DMS114 treated with DMSO at 0.1 percent for 48 hours (cell line): ENCODE results near the gene IFNLR1.
A peak's percentile ranks its signal among the peaks of the same experiment; 100 is the strongest.

ENCODE experiments used
- DNase-seq: peaks from one replicate; lab custom pipeline; 2025; ENCODE audit not compliant: unreplicated experiment; lab: John Stamatoyannopoulos, UW

IFNLR1 gene

GRCh38 chr1:24206083-24206464 is 19.0 kb upstream of the IFNLR1 start:
- DNase-seq = no peak

- no peak for DNase-seq
Measured at GRCh38 chr1:24205345-24206082, 18.4 kb upstream of the IFNLR1 start.

GRCh38 chr1:24204116-24204515 is 17.0 kb upstream of the IFNLR1 start:
- no peak for DNase-seq

GRCh38 chr1:24203404-24203803 is 16.3 kb upstream of the IFNLR1 start:
- no peak for DNase-seq

GRCh38 chr1:24202987-24203386 is 15.9 kb upstream of the IFNLR1 start:
- no peak for DNase-seq

GRCh38 chr1:24202556-24202955 is 15.5 kb upstream of the IFNLR1 start:
- no peak for DNase-seq

- DNase-seq = peak; percentile 28
Measured at GRCh38 chr1:24201941-24202440, 14.9 kb upstream of the IFNLR1 start.

- peak; percentile 58 for DNase-seq
Measured at GRCh38 chr1:24199291-24199900, 12.3 kb upstream of the IFNLR1 start.

- no peak for DNase-seq
Measured at GRCh38 chr1:24198766-24199165, 11.7 kb upstream of the IFNLR1 start.

- no peak for DNase-seq
Measured at GRCh38 chr1:24195874-24196273, 8.8 kb upstream of the IFNLR1 start.

- no peak for DNase-seq
Measured at GRCh38 chr1:24195136-24195535, 8.0 kb upstream of the IFNLR1 start.

GRCh38 chr1:24193046-24193445 is 6.0 kb upstream of the IFNLR1 start:
- DNase-seq = no peak

- no peak for DNase-seq
Measured at GRCh38 chr1:24191860-24192259, 4.8 kb upstream of the IFNLR1 start.

- DNase-seq = no peak
Measured at GRCh38 chr1:24190983-24191461, 3.9 kb upstream of the IFNLR1 start.

- no peak for DNase-seq
Measured at GRCh38 chr1:24189528-24189927, 2.4 kb upstream of the IFNLR1 start.

GRCh38 chr1:24186711-24186992 is 437 bp downstream of the IFNLR1 start:
- no peak for DNase-seq

- DNase-seq = no peak
Measured at GRCh38 chr1:24186031-24186710, 918 bp downstream of the IFNLR1 start.

GRCh38 chr1:24185076-24185475 is 2.0 kb downstream of the IFNLR1 start:
- no peak for DNase-seq

GRCh38 chr1:24182061-24182460 is 5.0 kb downstream of the IFNLR1 start:
- DNase-seq = no peak

GRCh38 chr1:24181619-24182018 is 5.5 kb downstream of the IFNLR1 start:
- no peak for DNase-seq

GRCh38 chr1:24180676-24181075 is 6.4 kb downstream of the IFNLR1 start:
- no peak for DNase-seq

- no peak for DNase-seq
Measured at GRCh38 chr1:24179251-24179840, 7.7 kb downstream of the IFNLR1 start.
